ENCODE data around the gene DDX1. TPM values are rescaled to one million over a fixed set of nuclear protein-coding genes. Genes with fewer than 3 reads are reported as not detected.

The DDX1 gene
- total and polyA plus RNA-seq, 9 of the 15 experiments (the other 6 are each of a cell fraction or from before 2014, with no cell fraction given) = 116 to 277 (median 232) TPM

DNA sequence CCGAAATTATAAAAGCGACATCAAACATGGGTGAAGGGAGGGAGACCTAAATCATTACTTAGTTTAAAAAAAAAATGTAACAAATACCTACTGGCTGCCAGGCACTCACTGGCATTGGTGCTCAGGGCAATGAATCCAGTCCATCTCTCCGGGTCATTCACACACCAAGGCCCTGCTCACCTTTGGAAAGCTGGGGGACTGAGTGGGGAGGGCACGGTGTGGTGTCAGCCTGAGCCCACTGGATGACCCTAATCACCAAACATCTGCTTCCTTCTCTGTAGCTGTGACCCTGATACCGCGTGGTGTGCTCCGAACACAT, 336 bp upstream of the DDX1 start (continued):
- TF ChIP-seq ZNF318 (IDR thresholded peaks at IDR 0.05; ENCODE audit: borderline replicate concordance in 1 of 2, low read depth in 1 of 2) (no peak), CCAR2 (IDR thresholded peaks at IDR 0.05; ENCODE audit: low read depth, low read length) (no peak), ARNT (IDR thresholded peaks at IDR 0.05) (no peak)

Data from K562 (cell line).